ENCODE measurements around the gene FYN. TPM values are rescaled to one million over a fixed set of nuclear protein-coding genes. Genes with fewer than 3 reads are reported as not detected.

The FYN gene
- total RNA-seq, 4 donors from 2014 or later = 37.8 to 65.8 (median 53.8) TPM

GRCh38 chr6:111732390-111732789 lies 140.9 kb downstream of the FYN start:
- Histone ChIP-seq H3K36me3 (no peaks in the 10 kb centered on the region), H3K27ac (replicated peaks in 1 of 4) (no peak overlapping the region), H3K9me3 (peaks cover 0 to 11% (median 9%) of the 10 kb centered on the region in 4 donors), H3K4me3 (no peak overlapping the region), H3K27me3 (no peaks in the 10 kb centered on the region), H3K4me1 (peaks cover 13 to 44% (median 19%) of the 10 kb centered on the region in 4 donors)
- DNase-seq (ENCODE audit: extremely low spot score) = no peak
- WGBS = 95% methylated on average over 7 of the region's 7 CpGs
- intact Hi-C loops (cut with DNase I) = no loop called here
- no peak for TF ChIP-seq POLR2AphosphoS5 (IDR thresholded peaks at IDR 0.05)
- TF ChIP-seq EP300 (IDR thresholded peaks at IDR 0.05) = no peak
- TF ChIP-seq, protein P1, sequence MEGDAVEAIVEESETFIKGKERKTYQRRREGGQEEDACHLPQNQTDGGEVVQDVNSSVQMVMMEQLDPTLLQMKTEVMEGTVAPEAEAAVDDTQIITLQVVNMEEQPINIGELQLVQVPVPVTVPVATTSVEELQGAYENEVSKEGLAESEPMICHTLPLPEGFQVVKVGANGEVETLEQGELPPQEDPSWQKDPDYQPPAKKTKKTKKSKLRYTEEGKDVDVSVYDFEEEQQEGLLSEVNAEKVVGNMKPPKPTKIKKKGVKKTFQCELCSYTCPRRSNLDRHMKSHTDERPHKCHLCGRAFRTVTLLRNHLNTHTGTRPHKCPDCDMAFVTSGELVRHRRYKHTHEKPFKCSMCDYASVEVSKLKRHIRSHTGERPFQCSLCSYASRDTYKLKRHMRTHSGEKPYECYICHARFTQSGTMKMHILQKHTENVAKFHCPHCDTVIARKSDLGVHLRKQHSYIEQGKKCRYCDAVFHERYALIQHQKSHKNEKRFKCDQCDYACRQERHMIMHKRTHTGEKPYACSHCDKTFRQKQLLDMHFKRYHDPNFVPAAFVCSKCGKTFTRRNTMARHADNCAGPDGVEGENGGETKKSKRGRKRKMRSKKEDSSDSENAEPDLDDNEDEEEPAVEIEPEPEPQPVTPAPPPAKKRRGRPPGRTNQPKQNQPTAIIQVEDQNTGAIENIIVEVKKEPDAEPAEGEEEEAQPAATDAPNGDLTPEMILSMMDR (IDR thresholded peaks at IDR 0.05) = no peak
- TF ChIP-seq POLR2A (IDR thresholded peaks at IDR 0.05; ENCODE audit: low read depth) = no peak

DNA sequence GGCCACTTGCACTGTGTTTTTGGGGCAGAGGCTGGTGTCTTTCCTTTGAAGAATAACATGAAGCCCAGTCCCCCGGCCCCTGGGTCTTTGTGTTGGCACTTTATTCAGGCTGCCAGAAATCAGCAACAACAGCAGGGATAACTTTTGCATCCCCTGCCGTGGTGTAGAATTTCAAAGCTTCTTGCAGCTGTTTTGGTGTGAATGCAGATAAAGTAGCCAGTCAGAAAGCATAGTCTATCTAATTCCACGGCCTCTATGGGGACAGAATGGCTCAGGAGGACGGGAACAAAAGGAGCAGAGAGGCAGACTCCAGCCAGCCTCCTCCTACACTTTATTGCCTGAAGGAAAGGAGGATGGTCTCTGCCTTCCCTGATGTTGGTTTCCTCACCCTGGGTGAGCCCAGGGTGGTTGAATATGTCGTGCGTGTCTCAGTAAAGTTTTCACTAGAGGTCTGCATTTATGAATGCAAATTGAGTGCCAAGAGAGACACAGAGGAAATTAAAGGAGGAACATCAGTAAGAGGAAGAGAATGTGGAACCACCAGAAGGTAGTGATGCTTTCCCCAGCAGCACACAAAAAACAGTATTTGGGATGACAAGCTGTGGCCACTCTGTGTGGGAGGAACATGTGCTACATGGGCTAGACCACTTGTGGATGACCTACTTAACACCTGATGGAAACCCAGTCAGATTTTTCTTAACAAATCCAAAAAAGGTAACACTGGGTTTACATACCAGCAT lies 141.6 kb downstream of the FYN start:
- peak; percentile 80 for DNase-seq (ENCODE audit: extremely low spot score)
- H3K27ac ChIP-seq (replicated peaks in 1 of 4) = no peak overlapping the region
- WGBS = 57% methylated on average over 5 of the region's 6 CpGs
- H3K9me3 ChIP-seq = peaks cover 0 to 11% (median 9%) of the 10 kb centered on the region in 4 donors
- no peaks in the 10 kb centered on the region for H3K36me3 ChIP-seq
- peaks cover 8 to 37% (median 17%) of the 10 kb centered on the region in 4 donors for H3K4me1 ChIP-seq
- intact Hi-C loops (cut with DNase I) = no loop called here
- no peak overlapping the region for H3K4me3 ChIP-seq
- TF ChIP-seq POLR2A (IDR thresholded peaks at IDR 0.05; ENCODE audit: low read depth) (no peak), POLR2AphosphoS5 (IDR thresholded peaks at IDR 0.05) (no peak), EP300 (IDR thresholded peaks at IDR 0.05) (no peak)
- TF ChIP-seq, protein P1 (IDR thresholded peaks at IDR 0.05) = no peak
- H3K27me3 ChIP-seq = no peaks in the 10 kb centered on the region

- intact Hi-C loops (cut with DNase I) = no loop called here
- Histone ChIP-seq H3K27me3 (no peaks in the 10 kb centered on the region), H3K9me3 (peaks cover 0 to 11% (median 9%) of the 10 kb centered on the region in 4 donors), H3K4me3 (no peak overlapping the region), H3K27ac (replicated peaks in 1 of 4) (peak overlapping the region in 1 of 4 donors; percentile 10), H3K36me3 (no peaks in the 10 kb centered on the region), H3K4me1 (peaks cover 8 to 37% (median 18%) of the 10 kb centered on the region in 4 donors)
- 80% methylated on average over 11 of the region's 11 CpGs for WGBS
- no peak for DNase-seq (ENCODE audit: extremely low spot score)
- TF ChIP-seq EP300 (IDR thresholded peaks at IDR 0.05) = no peak
- TF ChIP-seq POLR2A (IDR thresholded peaks at IDR 0.05; ENCODE audit: low read depth) = no peak
- TF ChIP-seq, protein P1 (IDR thresholded peaks at IDR 0.05) = no peak
- TF ChIP-seq POLR2AphosphoS5 (IDR thresholded peaks at IDR 0.05) = no peak
These were observed 142.4 kb downstream of the FYN start for GRCh38 chr6:111730864-111731263.

DNA sequence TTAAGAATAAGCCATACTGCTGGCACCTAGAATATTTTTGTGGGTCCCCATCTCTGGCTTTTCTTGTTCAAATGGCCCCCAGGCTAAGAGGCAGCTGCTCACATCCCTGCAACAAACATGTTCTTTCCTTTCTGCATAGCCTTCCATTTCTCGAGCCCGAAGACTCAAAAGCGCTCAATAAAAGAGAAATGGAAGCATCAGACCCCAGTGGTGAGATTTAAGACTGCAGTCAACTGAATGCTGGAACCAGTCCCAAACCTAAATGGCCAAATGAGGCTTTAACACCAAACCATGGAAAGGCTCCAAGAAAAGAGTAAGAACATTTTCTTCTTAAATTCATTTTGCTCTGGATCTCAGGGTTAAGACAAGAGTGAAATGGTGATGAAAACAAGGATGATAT lies 145.4 kb downstream of the FYN start:
- no peak for DNase-seq (ENCODE audit: extremely low spot score)
- H3K27ac ChIP-seq (replicated peaks in 1 of 4) = no peak overlapping the region
- H3K4me3 ChIP-seq = no peak overlapping the region
- peaks cover 23 to 51% (median 36%) of the 10 kb centered on the region in 4 donors for H3K4me1 ChIP-seq
- TF ChIP-seq, protein P1 (IDR thresholded peaks at IDR 0.05) = peak; percentile 14 to 46 (median 15)
- TF ChIP-seq POLR2A (IDR thresholded peaks at IDR 0.05; ENCODE audit: low read depth) (no peak), EP300 (IDR thresholded peaks at IDR 0.05) (no peak)
- WGBS = 85% methylated on average over 3 of the region's 3 CpGs
- no peaks in the 10 kb centered on the region for H3K36me3 ChIP-seq
- no peaks in the 10 kb centered on the region for H3K27me3 ChIP-seq
- peaks cover 0 to 9% (median 7%) of the 10 kb centered on the region in 4 donors for H3K9me3 ChIP-seq
- intact Hi-C loops (cut with DNase I) = no loop called here

Measured in esophagus muscularis mucosa (tissue), 4 donors.